GM12878 (cell line): ENCODE results near the gene ZNF467. TPM values are rescaled to one million over a fixed set of nuclear protein-coding genes. Genes with fewer than 3 reads are reported as not detected.

ENCODE experiments used
- ATAC-seq: fragments of 200-7000 bp; cut with Tn5 transposase; 3 replicates; pipeline ENCODE4 v1.9.1; 2020; ENCODE audit warnings: mild to moderate bottlenecking, moderate library complexity
- BruUV-seq: library from RNA; stranded (reverse); fragments of 400-500 nt; replicated peaks from 2 replicates; lab custom pipeline; 2021; lab: Mats Ljungman, UMichigan
- CTCF ChIA-PET: fragments of 300-600 bp; sonication (Branson Sonifier 250); formaldehyde crosslinking; extraction: SDS; loops from one replicate; lab custom pipeline; 2021; ENCODE audit warnings: inconsistent platforms; lab: Yijun Ruan, JAX
- POLR2A ChIA-PET: fragments of 350-600 bp; formaldehyde crosslinking; extraction: SDS; loops from one replicate; lab custom pipeline; 2021; ENCODE audit warnings: inconsistent platforms; lab: Charles Lee
- RAD21 ChIA-PET: fragments of 300-600 bp; sonication (Branson Sonifier 250); formaldehyde crosslinking; loops from one replicate; lab custom pipeline; 2023; ENCODE audit warnings: antibody characterized with exemption; ENCODE audit not compliant: unreplicated experiment; lab: Charles Lee
- SMC1A ChIA-PET: fragments of 300-600 bp; sonication (Branson Sonifier 250); formaldehyde crosslinking; loops from one replicate; lab custom pipeline; 2023; ENCODE audit not compliant: unreplicated experiment, uncharacterized antibody; lab: Charles Lee
- DNase-seq: peaks from one replicate; pipeline ENCODE4 v3.0.0-alpha.2; 2011; ENCODE audit warnings: low read depth, low spot score
- FAIRE-seq: peaks from 3 replicates; lab custom pipeline; 2011; peaks lifted over from hg19 to GRCh38; lab: Jason Lieb, UNC
- H2AFZ ChIP-seq: 2 replicates; pipeline ENCODE4 v1.6.0; 2011; ENCODE audit warnings: low read depth, low read length, control low read depth; ENCODE audit not compliant: control insufficient read depth
- H3K27ac ChIP-seq: 2 replicates; pipeline ENCODE4 v1.5.1; 2011; ENCODE audit warnings: control low read depth; ENCODE audit not compliant: control insufficient read depth, insufficient read depth
- H3K27me3 ChIP-seq, 2 experiments: replicated peaks in 1 of 2; 2 replicates each; pipeline versions ENCODE4 v1.6.0 to v1.6.1; 2011; ENCODE audit warnings: low read length in 1 of 2; ENCODE audit not compliant: control insufficient read depth in 2 of 2, insufficient read depth in 2 of 2
- H3K36me3 ChIP-seq, 2 experiments: 2 replicates each; pipeline ENCODE4 v1.5.1; 2011; ENCODE audit warnings: low read length in 1 of 2; ENCODE audit not compliant: control insufficient read depth in 2 of 2, insufficient read depth in 2 of 2
- H3K4me1 ChIP-seq: 2 replicates; pipeline ENCODE4 v1.6.1; 2011; ENCODE audit warnings: mild to moderate bottlenecking, low read length, moderate library complexity, mixed read lengths; ENCODE audit not compliant: control insufficient read depth, insufficient read depth
- H3K4me2 ChIP-seq: 2 replicates; pipeline ENCODE4 v1.6.0; 2011; ENCODE audit warnings: control low read depth; ENCODE audit not compliant: control insufficient read depth, insufficient read depth
- H3K4me3 ChIP-seq: fragments of 200-600 bp; sonication (generic); 2 replicates; pipeline ENCODE4 v1.5.1; 2016
- H3K79me2 ChIP-seq: 2 replicates; pipeline ENCODE4 v1.6.0; 2011; ENCODE audit warnings: low read length; ENCODE audit not compliant: control insufficient read depth, insufficient read depth
- H3K9ac ChIP-seq: 2 replicates; pipeline ENCODE4 v1.8.0; 2011; ENCODE audit warnings: low read length, control low read depth, mixed read lengths; ENCODE audit not compliant: control insufficient read depth, insufficient read depth
- H3K9me3 ChIP-seq: replicated peaks from 3 replicates; pipeline ENCODE4 v1.5.1; 2011; ENCODE audit warnings: mild to moderate bottlenecking, low read length; ENCODE audit not compliant: control insufficient read depth, insufficient read depth
- H4K20me1 ChIP-seq: 2 replicates; pipeline ENCODE4 v1.6.0; 2011; ENCODE audit not compliant: control insufficient read depth, insufficient read depth
- BCL11A ChIP-seq: IDR thresholded peaks from 2 replicates; pipeline ENCODE4 v1.6.1; 2011; ENCODE audit warnings: low read depth, low read length
- DPF2 ChIP-seq: fragments of 450-650 bp; IDR thresholded peaks from 2 replicates; pipeline ENCODE4 v1.6.1; 2017; ENCODE audit warnings: mild to moderate bottlenecking
- EGR1 ChIP-seq, 2 experiments: IDR thresholded peaks; 1 replicate in 1 of 2; 2 replicates in 1 of 2; pipeline ENCODE4 v1.6.1; 2011 to 2012; ENCODE audit warnings: low read depth in 2 of 2, low read length in 2 of 2, borderline replicate concordance in 1 of 2, mild to moderate bottlenecking in 1 of 2, moderate library complexity in 1 of 2
- MEF2A ChIP-seq: IDR thresholded peaks from 2 replicates; pipeline ENCODE4 v1.6.1; 2011; ENCODE audit warnings: low read depth, mild to moderate bottlenecking, low read length, moderate library complexity; ENCODE audit not compliant: insufficient read depth
- SMC3 ChIP-seq: IDR thresholded peaks from 2 replicates; pipeline ENCODE4 v1.6.1; 2011; ENCODE audit warnings: low read length, improper control_type of control experiment, borderline replicate concordance
- STAT1 ChIP-seq: fragments of 450-650 bp; conservative IDR thresholded peaks from 2 replicates; pipeline ENCODE4 v1.6.1; 2014; ENCODE audit warnings: antibody characterized with exemption, mild to moderate bottlenecking
- ZNF207 ChIP-seq: fragments of 450-650 bp; IDR thresholded peaks from 2 replicates; pipeline ENCODE4 v1.6.1; 2014; ENCODE audit warnings: antibody characterized with exemption, mild to moderate bottlenecking, borderline replicate concordance
- WGBS: methylation state at CpG from one replicate; pipeline ENCODE4 v1.1.6; 2016; ENCODE audit warnings: low lambda C conversion rate; ENCODE audit not compliant: insufficient replicate concordance, insufficient coverage; ENCODE audit errors: missing lambda C conversion rate; 5-methylcytosine and 5-hydroxymethylcytosine counted together
- in situ Hi-C: fragments of 300-500 bp; cut with MboI; formaldehyde crosslinking; loops from 9 replicates; pipeline ENCODE4 v1.14.3; 2018; ENCODE audit warnings: mixed read lengths
- intact Hi-C: fragments of 100-400 bp; cut with micrococcal nuclease; formaldehyde crosslinking; loops from one replicate; pipeline ENCODE4 v1.14.2; 2022; ENCODE audit not compliant: unreplicated experiment
- polyA plus RNA-seq, 11 experiments: library from polyadenylated mRNA; depleted of rRNA in 4 of 11; unstranded in 6 of 11; stranded (reverse) in 5 of 11; fragments of >200 nt; fragmentation: Nextera tagmentation in 4 of 11; fragmentation: Illumina TruSeq in 1 of 11; extraction: Ambion mirVana in 4 of 11; extraction: Trizol in 1 of 11; gene quantifications; 1 replicate in 1 of 11; 2 replicates in 10 of 11; pipeline versions ENCODE4 v1.2.1 to v1.2.3, GENCODE V29; 2011 to 2016; ENCODE audit warnings: inconsistent platforms in 2 of 11, missing spikeins in 2 of 11, low read depth in 1 of 11
- total RNA-seq, 4 experiments: library from RNA; depleted of rRNA in 3 of 4; stranded (reverse); fragments of >200 nt in 3 of 4; fragmentation: Illumina TruSeq in 1 of 4; extraction: Trizol in 1 of 4; gene quantifications; 2 replicates each; pipeline versions ENCODE4 v1.2.1 to v1.2.3, GENCODE V29; 2013 to 2021

Gene ZNF467
- total and polyA plus RNA-seq, 10 of the 15 experiments (the other 5 are each of a cell fraction or from before 2014, with no cell fraction given) = not detected

GRCh38 chr7:149777551-149778326 is 4.4 kb upstream of the ZNF467 start:
- no peak overlapping the region for H2AFZ ChIP-seq
- ChIA-PET RAD21 (no interaction called here), SMC1A (no interaction called here), POLR2A (no interaction called here), CTCF (no interaction called here)
- no peaks in the 10 kb centered on the region for H3K36me3 ChIP-seq
- H3K79me2 ChIP-seq = no peaks in the 10 kb centered on the region
- no peak overlapping the region for H3K4me3 ChIP-seq
- no peaks in the 10 kb centered on the region; a peak in 3 of 4 replicates for H3K27me3 ChIP-seq
- ATAC-seq (no peak), DNase-seq (no peak), FAIRE-seq (no peak)
- 37% methylated on average over 19 of the region's 19 CpGs for WGBS
- H3K9me3 ChIP-seq = no peaks in the 10 kb centered on the region
- intact Hi-C loops (no loop called here), in situ Hi-C loops (no loop called here)
- no peak overlapping the region for H3K4me2 ChIP-seq
- no peak overlapping the region for H3K27ac ChIP-seq
- BruUV-seq = no TSS peak
- H3K4me1 ChIP-seq = no peaks in the 10 kb centered on the region; the same call in 1 of the 2 replicates
- TF ChIP-seq MEF2A = no peak
- TF ChIP-seq EGR1 (IDR thresholded peaks at IDR 0.05; ENCODE audit: borderline replicate concordance in 1 of 2, low read depth in 2 of 2, low read length in 2 of 2) = no peak
- TF ChIP-seq STAT1 = no peak
- TF ChIP-seq BCL11A = no peak
- TF ChIP-seq ZNF207 = no peak
- H3K9ac ChIP-seq = no peak overlapping the region
- no peaks in the 10 kb centered on the region; the same call in 1 of the 2 replicates for H4K20me1 ChIP-seq

- DNase-seq = no peak
- BruUV-seq = no TSS peak
- Histone ChIP-seq H3K9ac (no peak overlapping the region), H3K4me3 (no peak overlapping the region), H3K4me2 (no peak overlapping the region), H3K4me1 (no peaks in the 10 kb centered on the region; the same call in 1 of the 2 replicates), H3K36me3 (no peaks in the 10 kb centered on the region), H2AFZ (no peak overlapping the region), H4K20me1 (no peaks in the 10 kb centered on the region; the same call in 1 of the 2 replicates), H3K27ac (no peak overlapping the region), H3K79me2 (no peaks in the 10 kb centered on the region), H3K9me3 (no peaks in the 10 kb centered on the region), H3K27me3 (no peaks in the 10 kb centered on the region; a peak in 3 of 4 replicates)
- CTCF ChIA-PET = no interaction called here
- 26% methylated on average over 13 of the region's 13 CpGs for WGBS
- intact Hi-C loops (no loop called here), in situ Hi-C loops (no loop called here)
- FAIRE-seq = no peak
- no peak; the same call in 2 of the 3 replicates for ATAC-seq
- TF ChIP-seq DPF2 = no peak
- no peak for TF ChIP-seq SMC3
- POLR2A ChIA-PET = no interaction called here
- RAD21 ChIA-PET = no interaction called here
- SMC1A ChIA-PET = no interaction called here
Measured at GRCh38 chr7:149776848-149777407, 3.5 kb upstream of the ZNF467 start.
